Stomach (tissue), 4 donors: Measurements from ENCODE around the gene SH3GLB2.

Experiments used
- POLR2A ChIP-seq, 4 donors: fragments of 450-650 bp; IDR thresholded peaks; one replicate each; pipeline ENCODE4 v1.6.1; 2016; ENCODE audit warnings: antibody characterized with exemption in 4 of 4, control low read depth in 2 of 4, mild to moderate bottlenecking in 1 of 4, moderate library complexity in 1 of 4
- TF ChIP-seq, protein P1 (sequence below), 7 experiments: fragments of 450-650 bp in 4 of 7; fragments of 200-600 bp in 3 of 7; sonication (generic) in 3 of 7; IDR thresholded peaks; one replicate each; pipeline ENCODE4 v1.5.1; 2016 to 2019; ENCODE audit warnings: antibody characterized with exemption in 7 of 7, control low read depth in 2 of 7, mild to moderate bottlenecking in 1 of 7

GRCh38 chr9:129074106-129074505 is 46.0 kb upstream of the SH3GLB2 start:
- TF ChIP-seq, protein P1, sequence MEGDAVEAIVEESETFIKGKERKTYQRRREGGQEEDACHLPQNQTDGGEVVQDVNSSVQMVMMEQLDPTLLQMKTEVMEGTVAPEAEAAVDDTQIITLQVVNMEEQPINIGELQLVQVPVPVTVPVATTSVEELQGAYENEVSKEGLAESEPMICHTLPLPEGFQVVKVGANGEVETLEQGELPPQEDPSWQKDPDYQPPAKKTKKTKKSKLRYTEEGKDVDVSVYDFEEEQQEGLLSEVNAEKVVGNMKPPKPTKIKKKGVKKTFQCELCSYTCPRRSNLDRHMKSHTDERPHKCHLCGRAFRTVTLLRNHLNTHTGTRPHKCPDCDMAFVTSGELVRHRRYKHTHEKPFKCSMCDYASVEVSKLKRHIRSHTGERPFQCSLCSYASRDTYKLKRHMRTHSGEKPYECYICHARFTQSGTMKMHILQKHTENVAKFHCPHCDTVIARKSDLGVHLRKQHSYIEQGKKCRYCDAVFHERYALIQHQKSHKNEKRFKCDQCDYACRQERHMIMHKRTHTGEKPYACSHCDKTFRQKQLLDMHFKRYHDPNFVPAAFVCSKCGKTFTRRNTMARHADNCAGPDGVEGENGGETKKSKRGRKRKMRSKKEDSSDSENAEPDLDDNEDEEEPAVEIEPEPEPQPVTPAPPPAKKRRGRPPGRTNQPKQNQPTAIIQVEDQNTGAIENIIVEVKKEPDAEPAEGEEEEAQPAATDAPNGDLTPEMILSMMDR (IDR thresholded peaks at IDR 0.05) = no peak
- TF ChIP-seq POLR2A (IDR thresholded peaks at IDR 0.05) = no peak
